D341Med (cell line): ENCODE data around the gene CEP290.

ENCODE experiments used
- DNase-seq: peaks from one replicate; pipeline ENCODE4 v3.0.0; 2012; ENCODE audit warnings: low spot score

Gene CEP290, protein sequence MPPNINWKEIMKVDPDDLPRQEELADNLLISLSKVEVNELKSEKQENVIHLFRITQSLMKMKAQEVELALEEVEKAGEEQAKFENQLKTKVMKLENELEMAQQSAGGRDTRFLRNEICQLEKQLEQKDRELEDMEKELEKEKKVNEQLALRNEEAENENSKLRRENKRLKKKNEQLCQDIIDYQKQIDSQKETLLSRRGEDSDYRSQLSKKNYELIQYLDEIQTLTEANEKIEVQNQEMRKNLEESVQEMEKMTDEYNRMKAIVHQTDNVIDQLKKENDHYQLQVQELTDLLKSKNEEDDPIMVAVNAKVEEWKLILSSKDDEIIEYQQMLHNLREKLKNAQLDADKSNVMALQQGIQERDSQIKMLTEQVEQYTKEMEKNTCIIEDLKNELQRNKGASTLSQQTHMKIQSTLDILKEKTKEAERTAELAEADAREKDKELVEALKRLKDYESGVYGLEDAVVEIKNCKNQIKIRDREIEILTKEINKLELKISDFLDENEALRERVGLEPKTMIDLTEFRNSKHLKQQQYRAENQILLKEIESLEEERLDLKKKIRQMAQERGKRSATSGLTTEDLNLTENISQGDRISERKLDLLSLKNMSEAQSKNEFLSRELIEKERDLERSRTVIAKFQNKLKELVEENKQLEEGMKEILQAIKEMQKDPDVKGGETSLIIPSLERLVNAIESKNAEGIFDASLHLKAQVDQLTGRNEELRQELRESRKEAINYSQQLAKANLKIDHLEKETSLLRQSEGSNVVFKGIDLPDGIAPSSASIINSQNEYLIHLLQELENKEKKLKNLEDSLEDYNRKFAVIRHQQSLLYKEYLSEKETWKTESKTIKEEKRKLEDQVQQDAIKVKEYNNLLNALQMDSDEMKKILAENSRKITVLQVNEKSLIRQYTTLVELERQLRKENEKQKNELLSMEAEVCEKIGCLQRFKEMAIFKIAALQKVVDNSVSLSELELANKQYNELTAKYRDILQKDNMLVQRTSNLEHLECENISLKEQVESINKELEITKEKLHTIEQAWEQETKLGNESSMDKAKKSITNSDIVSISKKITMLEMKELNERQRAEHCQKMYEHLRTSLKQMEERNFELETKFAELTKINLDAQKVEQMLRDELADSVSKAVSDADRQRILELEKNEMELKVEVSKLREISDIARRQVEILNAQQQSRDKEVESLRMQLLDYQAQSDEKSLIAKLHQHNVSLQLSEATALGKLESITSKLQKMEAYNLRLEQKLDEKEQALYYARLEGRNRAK (N-terminal part only)

DNA sequence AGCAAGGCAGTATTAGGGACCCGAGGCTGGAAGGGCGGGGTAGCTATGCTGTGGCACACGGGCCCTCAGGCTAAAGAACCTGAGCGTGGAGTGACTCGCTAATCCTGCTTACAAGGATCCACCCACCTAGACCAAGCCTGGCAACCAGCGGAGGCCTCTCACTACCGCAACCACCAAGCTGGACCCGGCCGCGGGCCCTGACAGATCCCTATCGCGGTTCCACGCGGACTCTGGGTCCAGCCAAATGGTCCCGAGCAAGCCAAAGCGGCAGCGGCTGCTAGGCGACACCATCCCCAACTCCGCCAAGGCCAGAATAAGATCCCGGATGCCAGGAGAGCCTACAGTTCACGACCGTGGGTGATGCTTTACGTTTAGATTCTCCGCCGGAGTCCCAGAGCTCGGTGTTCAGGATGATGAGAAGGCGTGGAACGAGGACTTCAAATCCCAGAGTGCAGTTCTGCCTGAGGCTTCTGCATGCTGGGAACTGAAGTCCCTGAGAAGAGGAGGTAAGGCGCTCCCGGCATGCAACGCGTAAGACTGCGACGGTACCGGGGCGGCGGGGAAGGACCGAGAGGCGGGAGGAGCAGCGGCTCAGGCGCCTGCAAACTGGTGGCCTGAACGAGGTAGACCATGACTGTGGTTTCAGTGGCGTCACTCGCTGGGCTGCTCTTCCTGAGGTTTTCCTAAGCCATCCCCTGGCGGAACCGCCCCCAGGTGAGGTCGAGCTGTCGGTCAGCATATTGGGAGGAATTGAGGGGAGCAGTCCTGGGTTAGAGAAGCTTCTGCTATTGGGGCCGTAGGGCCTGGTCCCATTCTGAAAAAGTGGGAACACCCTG lies at the start of gene CEP290, which contains the start of gene TMTC3:
TSS of gene CEP290 (minus strand) at position 315 of the 836 bp plus-strand sequence. CDS start 781 bp downstream, outside the sequence.
TSS of gene TMTC3 (plus strand) at position 534 of the 836 bp plus-strand sequence. CDS start 6,009 bp downstream, outside the sequence.
- DNase-seq, result peak; percentile 89

DNA sequence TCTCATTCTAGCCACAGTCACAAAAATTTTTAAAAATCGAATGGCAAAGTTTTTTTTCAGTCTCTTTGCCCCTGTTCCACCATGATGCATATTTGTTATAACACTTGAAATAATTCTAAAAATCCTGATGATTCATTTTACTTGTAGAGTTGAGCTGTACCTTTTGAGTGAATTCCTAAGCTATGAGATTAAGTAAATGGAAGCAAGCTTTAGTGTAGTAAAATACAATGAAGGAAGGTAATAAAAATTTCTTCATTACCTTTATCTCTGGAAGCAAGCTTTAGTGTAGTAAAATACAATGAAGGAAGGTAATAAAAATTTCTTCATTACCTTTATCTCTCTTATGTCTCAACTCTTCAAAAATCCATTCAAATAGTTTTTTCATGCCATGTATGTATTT lies 46.3 kb upstream of the CEP290 start:
- no peak for DNase-seq

DNA sequence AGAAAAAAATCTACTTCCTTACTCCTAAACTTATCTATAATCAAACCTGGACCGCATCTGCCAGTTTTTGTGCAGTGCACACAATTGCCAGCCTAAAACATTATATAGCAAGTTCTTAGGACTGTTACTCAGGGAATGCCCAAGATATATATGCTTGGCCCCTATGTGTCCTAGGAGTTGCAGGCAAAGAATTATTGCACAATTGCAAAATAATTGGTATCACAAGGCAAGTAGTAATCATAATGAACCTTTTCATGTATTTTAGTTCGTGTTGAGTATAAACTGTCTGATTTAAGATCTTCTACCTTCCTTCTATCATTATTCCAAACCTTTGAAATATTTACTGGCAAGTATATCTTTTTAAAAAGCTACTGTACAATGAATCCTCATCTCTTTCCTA lies 45.7 kb upstream of the CEP290 start:
- DNase-seq, result no peak

DNA sequence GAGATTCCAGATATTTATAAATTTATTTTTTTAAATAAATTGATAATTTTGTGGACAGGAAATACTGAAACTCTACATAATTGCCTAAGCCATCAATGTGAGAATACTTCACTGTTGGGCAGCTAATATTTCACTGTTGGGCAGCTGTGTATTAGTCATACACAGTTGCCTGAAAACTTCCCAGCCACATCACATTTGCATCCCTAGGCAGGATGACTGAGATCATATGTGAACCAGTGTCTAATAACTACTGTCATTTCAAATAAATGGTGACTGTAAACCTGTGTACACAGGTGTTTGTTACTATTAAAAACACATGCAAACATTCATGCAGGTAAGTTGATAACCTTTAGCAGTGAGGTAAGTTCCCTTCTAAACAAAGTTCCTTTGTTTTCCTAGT lies 44.1 kb upstream of the CEP290 start:
- no peak for DNase-seq

DNA sequence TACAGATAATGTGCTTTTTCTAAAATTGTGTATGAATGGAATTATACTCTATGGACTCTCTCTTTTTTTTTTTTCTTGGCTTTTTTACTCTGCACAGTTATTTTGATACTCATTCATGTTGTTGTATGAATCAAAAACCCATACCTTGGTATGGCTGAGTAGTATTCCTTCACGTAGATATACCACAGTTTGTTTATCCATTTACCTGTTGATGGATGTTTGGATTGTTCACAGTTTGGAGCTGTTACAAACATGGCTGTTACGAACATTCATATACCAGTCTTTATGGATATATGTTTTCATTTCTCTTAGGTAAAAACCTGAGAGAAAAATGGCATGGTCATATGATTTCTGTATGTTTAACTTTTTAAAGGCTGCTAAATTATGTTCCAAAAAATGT lies 43.4 kb upstream of the CEP290 start:
- DNase-seq, result no peak

DNA sequence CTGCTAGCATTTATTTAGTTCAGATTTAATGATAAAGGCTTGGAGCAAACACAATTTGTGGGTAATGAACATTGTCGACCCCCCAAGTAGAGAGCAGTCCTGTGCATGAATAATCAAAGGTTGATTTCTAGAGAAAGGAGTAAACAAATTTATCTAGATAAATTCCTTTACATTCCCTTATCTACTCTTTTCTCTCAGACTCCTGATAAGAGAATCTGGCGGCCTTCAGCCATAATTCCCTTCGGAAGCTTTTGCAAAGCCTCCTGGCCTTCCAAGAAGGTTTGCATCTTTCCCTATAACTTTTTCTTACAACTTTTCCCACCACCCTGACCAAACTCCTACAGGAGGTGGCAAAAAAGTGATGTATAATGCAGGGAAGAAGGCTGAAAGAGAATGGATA lies 42.3 kb upstream of the CEP290 start:
- no peak for DNase-seq

DNA sequence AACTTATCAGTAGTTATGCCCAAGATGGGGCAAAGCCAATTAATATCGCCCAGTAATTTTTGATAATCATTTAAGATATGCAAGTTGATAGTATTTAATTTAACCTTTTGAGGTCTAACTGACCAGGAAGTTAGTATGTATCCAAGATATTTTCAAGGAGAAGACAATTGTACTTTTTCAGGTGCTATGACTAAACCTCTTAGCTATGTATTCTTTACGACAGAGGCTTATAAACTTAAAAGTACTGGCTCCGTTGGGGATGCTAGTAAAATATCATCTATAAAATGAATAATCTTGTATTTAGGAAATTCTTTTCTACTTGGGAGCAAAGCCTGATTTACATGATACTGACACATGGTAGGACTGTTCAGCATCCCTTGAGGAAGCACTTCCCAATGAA lies 40.5 kb upstream of the CEP290 start:
- DNase-seq, result no peak

DNA sequence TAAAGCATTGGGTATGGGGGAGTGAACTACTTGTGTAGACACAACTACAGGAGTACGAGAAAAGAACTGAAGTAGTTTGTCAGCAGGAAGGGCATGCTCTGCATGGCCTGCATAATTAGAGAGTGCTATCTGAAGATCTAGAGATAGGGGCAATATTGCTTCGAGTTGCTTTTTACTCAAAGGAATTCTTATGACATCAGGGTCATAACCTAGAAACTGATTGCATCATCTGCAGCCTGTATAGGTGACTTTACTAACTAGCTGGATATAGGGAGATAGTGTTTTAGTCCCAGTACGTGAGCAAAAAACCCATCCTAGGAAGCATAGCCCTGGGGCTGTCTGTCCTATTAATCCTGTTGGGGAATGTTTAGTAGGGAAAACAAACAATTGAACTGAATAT lies 40.0 kb upstream of the CEP290 start:
- DNase-seq, result no peak

DNA sequence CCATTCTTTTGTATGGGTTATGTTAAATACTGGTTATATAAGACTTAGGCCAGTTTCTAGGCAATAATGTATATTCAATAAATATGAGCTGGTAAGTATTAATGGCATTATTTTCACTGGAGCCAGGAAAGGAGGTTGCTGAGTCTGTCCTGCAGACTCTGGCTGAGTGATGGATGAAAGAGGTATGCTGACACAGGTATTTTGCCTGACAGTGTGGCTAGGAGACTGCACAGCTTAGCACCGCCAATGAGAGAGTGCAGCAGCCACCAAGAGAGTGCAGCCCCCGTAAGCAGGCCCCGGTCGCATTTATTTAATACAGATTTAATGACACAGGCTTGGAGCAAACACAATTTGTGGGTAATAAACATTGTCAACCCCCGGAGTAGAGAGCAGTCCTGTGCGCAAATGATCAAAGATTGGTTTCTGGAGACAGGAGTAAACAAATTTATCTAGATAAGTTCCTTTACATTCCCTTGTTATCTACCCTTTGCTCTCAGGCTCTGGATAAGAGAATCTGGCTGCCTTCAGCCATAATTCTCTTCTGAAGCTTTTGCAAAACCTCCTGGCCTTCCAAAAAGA lies 37.6 kb upstream of the CEP290 start:
- no peak for DNase-seq

DNA sequence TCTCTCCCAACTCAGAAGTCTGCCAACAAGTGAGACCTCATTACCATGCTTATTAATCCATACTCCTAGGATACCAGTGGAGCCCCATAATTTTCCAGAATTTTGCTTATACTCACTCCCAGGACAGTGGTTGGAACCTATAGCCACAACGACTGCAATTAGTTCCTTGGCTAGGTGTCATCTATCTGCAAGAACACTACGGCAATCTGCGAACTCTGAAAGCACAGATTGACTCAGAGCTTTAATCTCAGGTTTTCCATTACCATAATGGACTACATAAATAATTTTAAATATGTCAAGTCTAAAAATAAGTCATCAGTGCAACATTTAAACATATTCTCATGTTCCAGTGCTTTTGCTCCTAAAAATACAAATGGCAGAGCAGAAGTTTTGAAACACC lies 33.7 kb upstream of the CEP290 start:
- no peak for DNase-seq

DNA sequence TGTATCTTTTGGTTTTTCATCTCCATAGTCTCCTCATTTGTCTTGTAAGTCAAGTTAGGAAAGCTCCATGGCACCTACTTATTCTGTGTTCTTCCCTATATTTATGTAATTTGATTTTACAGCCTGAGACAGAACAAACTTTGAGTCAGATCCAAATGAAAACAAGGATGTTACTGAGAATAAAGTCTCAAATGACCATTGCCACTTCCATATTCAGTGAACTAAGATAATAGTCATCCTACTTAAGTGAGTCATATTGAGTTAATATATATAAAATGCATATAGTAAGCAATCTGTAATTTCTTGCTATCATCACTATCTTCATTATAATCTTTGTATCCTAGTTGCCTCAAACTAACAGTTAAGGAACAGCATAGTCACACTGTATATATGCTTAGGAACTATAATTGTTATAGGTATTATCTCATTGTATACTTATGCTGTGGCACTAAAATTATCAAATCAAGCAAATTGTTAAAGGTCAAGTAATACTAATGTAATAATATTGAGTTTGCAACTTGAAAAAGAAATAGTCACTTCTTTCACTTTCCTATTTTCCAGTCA lies 31.0 kb upstream of the CEP290 start:
- no peak for DNase-seq

DNA sequence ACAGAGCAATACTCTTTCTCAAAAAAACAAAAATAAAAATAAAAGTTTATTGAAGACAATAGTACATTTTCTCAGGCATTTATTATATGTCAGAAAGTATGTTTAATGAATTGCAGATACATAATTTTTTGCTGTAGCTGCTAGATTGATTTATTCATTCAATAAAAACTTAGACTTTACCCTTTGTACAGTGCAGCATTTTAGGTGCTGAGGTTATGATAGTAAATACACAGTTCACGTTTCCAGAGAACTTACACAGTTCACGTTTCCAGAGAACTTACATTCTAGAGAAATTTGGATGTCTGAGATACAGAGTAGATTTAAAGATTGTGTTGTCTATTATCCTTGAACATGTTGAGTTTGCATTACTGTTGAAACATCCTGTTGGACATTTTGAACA lies 25.5 kb upstream of the CEP290 start:
- no peak for DNase-seq

DNA sequence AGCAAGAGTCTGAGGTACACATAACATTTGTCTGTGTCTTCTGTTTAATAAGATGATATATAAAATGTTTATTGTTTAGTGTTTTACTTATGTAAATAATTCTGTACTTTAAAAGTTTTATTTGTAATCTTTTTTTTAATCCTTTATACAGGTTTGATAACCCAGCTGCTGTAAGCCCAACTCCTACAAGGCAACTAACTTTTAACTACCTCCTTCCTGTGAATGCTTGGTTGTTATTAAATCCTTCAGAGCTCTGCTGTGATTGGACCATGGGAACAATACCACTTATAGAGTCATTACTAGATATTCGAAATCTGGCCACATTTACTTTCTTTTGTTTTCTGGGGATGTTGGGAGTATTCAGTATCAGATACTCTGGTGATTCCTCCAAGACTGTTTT lies 24.3 kb upstream of the CEP290 start:
- no peak for DNase-seq

DNA sequence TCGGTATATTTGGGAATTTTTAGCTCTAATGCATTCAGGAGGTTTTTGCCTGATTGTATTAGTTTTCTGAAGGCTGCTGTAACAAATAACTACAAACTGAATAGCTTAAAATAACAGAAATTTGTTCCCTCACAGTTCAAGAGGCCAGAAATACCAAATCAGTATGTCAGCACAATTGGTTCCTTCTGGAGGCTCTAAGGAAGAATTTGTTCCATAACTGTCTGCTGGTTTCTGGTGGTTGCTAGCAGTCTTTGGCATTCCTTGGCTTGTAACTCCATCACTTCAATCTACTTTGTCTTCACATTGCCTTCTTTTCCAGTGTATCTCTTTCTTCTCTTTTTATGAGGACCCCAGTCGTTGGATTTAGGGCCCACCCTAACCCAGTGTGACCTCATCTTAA lies 21.5 kb upstream of the CEP290 start:
- no peak for DNase-seq

DNA sequence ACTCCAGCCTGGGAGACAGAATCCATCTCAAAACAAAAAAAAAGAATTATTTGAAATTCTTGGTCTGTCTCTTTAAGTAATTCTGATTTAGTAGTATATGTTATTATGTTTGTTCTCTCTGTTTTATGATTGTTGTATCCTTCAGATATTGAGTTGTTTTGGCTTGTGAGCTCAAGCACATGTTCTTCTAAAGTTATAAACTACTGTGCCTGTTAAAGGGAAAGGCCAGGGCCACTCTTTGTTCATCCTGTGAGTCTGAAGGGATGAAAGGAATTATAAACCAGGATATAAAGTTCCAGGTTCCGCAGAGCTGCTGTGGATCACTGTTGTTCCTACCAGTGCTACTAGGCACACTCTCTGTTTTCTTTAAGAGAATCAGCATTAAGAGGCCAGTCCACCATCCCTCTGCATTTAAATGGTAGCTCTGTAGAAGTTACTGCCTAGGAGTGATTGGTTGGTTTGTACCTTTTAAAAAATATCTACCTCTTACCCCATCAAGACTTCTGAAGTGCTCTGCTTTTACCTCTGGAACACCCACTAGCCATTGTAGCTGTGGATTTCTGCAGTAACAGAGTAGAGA lies 14.3 kb upstream of the CEP290 start:
- DNase-seq, result no peak

DNA sequence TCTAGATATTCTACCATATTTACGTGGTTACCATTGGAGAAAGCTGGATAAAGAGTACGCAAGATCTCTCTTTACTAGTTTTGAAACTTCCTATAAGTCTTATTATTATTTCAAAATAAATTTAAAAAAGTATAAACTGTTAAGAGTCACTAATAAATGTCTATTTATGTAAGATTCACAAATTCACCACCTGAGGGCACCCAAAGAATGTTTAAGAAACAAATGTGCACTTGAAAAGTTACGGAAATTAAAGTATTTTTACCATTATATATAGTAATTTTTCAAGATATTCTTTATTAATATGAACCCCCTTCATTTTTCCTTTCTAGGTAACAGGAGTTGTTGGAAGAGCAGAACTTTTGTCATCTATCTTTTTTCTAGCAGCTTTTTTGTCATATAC lies 12.1 kb upstream of the CEP290 start:
- no peak for DNase-seq

DNA sequence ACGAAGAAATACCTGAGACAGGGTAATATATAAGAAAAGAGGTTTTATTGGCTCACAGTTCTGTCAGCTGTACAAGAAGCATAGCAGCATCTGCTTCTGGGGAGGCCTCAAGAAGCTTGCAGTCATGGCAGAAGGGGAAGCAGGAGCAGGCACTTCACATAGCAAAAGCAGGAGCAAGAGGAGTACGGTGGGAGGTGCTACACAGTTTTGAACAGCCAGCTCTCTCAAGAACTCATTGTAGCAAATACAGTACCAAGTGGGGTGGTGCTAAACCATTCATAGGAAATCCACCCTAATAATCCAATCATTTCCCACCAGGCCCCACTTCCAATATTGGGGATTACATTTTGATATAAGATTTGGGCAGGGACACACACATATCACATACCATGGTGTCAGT lies 8.2 kb upstream of the CEP290 start:
- DNase-seq, result no peak

DNA sequence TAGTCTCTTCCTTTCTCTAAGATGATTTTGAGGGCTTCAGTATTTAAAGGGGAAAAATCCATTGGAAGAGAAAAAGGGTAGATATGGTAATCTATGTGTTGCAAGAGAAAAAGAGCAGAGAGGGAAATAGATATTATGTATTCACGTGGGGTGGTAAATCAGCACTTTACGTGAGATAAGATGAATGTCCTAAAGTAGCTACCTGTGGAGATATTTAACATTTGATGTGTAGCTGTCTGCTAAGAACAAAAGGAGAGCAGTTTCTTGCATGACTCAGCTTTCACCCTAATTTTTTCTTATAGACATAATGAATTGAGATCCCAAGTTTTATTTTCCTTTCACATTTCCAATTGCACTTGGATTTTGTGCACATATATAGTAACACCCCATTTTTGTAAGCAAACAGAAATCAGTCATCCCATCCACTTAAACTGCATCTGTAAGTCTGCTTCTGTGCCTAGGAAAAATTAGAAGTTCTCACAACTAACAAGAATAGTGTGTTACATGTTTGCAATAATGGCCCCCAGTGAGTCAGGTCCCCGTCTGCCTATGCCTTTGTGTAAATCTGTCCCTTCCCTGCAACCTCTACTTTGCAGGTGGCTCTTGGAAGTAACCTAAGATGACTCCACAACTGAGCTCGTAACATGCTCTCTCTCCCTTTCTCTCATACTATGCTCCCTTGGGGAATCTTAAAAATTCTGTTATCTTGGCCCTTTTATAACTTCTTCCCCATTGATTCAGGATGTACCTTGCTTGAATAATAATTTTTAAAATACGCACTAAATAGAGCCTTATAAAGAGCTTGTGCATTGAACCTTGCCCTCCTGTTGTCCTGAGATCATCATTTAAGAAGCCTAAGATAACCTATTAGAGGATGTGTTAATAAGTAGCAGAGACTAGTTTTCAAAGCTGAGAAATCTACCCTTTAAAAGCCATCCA lies 3.9 kb upstream of the CEP290 start:
- no peak for DNase-seq
